Measurements from ENCODE around the gene P2RY11.

The P2RY11 gene, protein sequence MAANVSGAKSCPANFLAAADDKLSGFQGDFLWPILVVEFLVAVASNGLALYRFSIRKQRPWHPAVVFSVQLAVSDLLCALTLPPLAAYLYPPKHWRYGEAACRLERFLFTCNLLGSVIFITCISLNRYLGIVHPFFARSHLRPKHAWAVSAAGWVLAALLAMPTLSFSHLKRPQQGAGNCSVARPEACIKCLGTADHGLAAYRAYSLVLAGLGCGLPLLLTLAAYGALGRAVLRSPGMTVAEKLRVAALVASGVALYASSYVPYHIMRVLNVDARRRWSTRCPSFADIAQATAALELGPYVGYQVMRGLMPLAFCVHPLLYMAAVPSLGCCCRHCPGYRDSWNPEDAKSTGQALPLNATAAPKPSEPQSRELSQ

DNA sequence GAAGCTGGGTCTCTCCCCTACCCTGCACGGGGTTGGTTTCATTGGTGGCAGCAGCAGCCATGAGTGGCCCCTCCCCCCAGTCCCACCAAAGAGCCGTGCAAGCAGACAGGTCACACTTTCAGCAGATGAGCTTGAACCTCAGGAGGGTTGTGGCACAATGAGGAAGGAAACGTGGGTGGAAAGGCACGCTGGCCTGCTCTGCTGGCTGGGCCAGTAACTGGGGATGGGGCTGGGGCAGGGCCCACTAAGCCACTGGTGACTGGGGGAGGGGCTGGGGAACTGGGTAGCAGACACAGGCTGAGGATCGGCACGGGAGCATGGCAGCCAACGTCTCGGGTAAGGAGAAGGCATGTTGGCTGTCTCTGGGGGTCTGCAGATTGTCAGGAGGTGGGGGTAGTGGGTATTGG, at the start of gene P2RY11:
Gene P2RY11 (plus strand): TSS at position 289 of the 407 bp plus-strand sequence. CDS start 29 bp downstream, at position 318.
- FAIRE-seq = no peak
- DNase-seq (ENCODE audit: low spot score) = no peak

DNA sequence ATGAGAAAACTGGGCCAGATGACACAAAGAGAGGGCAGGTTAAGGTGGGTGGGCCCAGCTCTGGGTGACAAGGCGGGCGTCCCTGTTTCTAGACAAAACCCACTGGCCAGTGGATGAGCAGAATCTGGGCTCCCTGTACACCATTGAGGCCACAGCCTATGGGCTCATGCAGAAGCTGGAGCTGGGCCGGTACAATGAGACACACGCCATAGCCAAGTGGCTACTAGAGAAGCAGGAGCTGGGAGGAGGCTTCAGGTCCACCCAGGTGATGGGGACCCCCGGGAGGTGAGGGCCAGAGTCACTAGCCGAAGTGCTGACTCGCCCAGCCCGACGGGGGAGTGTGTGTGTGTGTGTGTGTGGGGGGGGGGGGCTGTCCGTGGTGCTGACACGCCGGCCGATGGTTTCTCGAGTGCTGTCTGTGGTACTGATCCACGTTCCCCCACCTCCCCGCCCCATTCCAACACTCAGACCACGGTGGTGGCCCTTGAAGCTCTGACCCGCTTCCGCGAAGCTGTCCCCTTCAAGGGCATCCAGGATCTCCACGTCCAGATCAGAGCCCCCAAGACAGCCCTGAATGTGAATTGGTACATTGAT, 49.7 kb upstream of the P2RY11 start:
- DNase-seq (ENCODE audit: low spot score) (peak; percentile 55), FAIRE-seq (no peak)

DNA sequence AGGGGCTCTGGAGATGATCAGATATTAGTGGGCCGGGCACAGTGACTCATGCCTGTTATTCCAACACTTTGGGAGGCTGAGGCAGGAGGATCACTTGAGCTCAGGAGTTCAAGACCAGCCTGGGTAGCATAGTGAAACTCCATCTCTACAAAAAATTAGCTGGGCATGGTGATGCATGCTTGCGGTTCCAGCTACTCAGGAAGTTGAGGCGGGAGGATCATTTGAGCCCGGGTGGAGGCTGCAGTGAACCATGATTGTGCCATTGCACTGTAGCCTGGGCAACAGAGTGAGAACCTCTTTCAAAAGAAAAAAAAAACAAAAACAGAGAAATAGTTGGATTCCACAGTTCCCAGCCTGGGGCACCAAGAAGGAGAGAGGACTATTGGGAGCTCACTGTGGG, 43.3 kb upstream of the P2RY11 start:
- FAIRE-seq = no peak
- no peak for DNase-seq (ENCODE audit: low spot score)

DNA sequence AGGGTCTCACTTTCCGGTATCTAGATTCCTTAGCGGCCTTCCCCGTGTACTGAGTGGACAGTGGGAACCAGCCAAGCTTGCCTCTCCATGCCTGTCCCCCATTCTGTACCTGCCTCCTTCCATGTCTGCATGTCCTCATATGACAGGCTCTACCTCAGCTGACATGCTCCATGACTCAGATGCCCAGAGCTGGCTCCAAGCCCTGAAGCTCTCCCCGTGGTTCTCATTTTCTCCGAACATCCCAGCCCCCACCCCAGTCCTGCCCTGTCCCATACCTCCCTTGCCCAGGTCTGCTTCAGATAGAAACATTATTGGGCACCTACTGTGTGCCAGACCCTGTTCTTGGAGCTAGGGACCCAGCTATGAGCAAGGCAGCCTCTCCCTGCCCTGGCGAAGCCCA, 42.4 kb upstream of the P2RY11 start:
- no peak for DNase-seq (ENCODE audit: low spot score)
- no peak for FAIRE-seq

DNA sequence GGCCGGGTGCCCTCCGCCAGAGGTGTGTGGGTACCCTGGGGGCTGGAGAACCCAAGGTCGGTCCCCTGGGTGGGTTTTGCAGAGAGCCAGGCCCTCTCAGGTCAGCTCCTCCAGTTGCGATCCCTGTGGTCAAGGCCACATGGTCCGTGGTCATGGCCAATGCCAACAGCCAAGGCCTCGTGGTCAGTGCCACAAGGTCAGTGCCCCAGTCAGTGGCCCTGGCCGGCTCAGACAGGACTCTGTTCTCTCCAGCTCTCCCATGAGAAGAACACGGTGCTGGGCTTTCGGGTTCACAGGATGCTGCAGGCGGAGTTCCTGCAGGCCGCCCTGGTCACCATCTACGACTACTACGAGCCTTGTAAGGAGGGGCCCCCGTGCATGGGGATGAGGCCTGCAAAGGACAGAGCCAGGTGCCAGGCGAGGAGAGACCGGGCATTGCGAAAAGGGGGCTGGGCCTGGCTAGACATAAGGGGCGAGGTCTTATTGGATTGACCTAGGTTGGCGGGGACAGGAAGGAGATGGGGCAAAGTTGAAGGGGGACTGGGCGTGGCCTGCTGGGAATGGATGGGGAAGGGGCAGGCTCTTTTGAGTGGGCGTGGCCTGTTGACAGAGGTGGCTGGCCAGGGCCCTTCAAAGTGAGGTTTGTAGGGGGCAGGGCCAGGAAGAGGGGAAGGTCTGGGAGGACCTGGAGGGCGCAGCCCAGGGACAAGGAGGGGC, 40.6 kb upstream of the P2RY11 start:
- no peak for FAIRE-seq
- no peak for DNase-seq (ENCODE audit: low spot score)

DNA sequence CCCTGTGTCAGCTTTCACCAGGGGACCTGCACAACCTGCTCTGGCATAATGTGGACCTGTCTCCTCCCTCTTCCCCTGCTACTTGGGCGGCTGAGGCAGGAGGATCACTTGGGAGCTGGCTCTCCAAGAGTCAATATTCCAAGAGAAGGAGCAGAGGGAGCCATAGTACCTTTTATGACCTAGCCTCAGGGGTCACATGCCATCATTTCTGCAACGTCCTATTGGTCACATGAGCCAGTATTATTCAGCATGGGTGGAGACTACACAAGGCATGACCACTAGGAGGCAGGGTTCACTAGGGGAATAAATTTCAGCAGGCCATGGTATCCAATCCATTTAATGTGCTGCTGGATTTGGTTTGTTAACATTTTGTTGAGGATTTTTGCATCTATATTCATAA, 37.3 kb upstream of the P2RY11 start:
- no peak for DNase-seq (ENCODE audit: low spot score)
- no peak for FAIRE-seq

DNA sequence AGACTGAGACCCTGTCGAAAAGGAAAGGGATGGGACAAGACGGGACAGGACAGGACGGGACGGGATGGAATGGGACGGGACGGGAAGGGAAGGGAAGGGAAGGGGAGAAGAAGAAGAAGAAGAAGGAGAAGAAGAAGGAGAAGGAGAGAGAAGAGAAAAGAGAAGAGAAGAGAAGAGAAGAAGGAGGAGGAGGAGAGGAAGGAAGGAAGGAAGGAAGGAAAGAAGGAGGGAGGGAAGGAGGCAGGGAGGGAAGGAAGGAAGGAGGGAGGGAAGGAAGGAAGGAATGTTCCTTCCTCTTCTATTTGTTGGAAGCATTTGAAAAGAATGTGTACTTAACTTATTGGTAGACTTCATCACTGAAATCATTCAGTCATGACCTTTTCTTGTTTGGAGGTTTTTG, 35.0 kb upstream of the P2RY11 start:
- no peak for FAIRE-seq
- DNase-seq (ENCODE audit: low spot score) = no peak

DNA sequence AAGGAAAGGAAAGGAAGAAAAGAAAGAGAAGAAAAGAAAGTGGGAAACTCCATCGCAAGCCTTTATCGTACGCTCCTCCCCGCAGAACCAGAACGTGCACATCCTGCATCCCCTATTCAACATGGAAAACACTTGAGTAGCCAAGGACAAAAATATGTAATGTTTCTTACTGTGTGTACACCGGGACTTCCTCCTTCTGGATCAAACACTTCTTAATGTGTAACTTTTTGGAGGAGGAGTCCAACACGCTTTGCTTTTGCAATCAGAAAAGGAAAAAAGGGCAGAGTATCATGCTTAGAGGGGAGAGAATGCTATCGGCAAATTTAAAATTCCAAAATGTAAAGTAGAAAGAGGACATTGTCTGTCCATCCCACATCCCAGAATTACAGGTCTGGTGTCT, 33.2 kb upstream of the P2RY11 start:
- no peak for FAIRE-seq
- no peak for DNase-seq (ENCODE audit: low spot score)

DNA sequence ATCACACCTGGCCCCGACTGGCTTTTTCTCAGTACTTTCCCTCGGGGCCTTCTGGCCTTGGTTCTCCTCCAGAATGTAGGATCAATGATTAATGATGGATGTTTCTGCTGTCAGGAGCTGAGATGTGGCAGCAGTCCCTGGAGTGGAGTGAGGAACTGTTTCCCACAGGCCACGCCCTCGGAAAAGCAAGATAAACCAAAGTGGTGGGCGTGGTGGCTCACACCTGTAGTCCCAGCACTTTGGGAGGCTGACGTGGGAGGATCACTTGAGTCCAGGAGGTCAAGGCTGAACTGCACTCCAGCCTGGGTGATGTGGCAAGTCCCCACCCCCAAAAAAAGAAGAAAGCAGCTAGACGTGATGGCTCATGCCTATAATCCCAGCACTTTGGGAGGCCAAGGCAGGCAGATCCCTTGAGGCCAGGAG, 32.5 kb upstream of the P2RY11 start:
- DNase-seq (ENCODE audit: low spot score) (no peak), FAIRE-seq (no peak)

DNA sequence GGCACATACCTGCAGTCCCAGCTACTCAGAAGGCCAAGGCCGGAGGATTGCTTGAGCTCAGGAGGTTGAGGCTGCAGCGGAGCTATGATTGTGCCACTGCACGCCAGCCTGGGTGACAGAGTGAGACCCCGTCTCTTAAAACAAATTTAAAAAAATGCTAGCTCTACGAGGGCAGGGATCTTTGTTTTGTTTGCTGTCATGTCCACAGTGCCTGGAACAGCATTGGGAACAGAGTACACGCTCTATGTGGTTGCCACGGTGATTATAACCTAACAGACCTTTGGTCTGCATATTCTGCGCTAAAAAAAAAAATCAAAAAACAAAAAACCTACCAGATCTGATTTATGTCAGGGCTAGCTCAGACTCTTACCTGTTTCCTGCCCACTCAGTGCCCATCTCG, 27.6 kb upstream of the P2RY11 start:
- FAIRE-seq (no peak), DNase-seq (ENCODE audit: low spot score) (no peak)

DNA sequence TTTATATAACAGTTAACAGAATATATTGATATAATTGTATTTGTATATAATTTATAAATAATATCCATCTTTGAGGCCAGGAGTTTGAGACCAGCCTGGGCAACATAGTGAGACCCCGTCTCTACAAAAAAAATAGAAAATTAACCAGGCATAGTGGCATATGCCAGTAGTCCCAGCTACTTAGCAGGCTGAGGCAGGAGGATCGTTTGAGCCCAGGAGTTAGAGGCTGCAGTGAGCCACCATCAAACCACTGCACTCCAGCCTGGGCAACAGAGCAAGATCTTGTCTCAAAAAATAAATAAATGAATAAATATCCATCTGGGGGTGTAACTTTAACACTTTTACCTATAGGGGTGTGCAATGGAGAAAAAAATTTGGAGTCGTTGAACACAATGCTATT, 26.7 kb upstream of the P2RY11 start:
- FAIRE-seq = no peak

DNA sequence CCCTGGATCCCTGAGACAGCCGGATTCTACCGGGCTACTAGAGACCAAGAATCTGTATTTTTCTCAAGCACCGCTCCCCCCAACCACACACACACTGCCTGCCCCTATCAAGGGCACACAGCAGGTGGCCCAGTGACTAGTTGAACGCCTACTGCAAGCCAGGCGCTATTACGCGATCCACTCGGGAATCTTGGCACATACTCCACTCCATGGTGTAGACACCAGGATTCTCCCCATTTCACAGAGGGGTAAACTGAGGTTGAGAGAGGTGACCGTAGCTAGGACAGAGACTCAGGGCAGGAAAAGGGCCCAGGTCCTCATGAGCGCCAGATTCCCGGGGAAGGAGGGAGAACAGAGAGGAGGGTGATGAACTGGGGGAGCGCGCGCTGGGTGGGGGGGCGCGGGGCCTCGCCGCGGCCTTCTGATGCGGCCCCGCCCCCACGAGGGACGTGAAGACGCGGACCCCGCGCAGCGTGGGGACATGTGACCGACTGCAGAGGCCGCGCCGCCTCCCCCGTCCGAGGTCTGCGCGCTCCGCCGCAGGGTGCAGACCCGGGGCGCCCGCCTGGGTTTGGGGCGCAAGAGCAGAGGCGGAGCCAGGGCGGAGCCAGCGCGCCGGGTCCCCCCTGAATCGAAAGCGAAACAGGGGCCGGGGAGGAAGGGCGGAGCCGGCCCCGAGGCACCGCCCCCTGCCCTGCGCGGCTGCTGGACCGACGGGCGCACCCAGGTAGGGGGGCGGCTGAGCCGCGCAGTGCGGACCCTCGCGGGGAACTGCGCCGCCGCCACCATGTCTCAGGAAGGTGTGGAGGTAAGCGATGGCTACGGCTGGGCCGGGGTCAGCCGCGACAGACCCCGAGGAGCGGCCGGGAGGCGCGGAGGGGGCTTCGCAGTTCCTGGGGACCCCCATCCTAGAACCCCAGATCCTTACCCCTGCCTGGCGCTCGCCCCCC, 25.6 kb upstream of the P2RY11 start, which contains the start of gene SHFL:
Gene SHFL (plus strand): TSS at position 677 of the 950 bp plus-strand sequence. CDS start 111 bp downstream, at position 788.
- FAIRE-seq (no peak), DNase-seq (ENCODE audit: low spot score) (peak; percentile 67)

More for the DNA sequence above, 26.7 kb upstream of the P2RY11 start:
- DNase-seq (ENCODE audit: low spot score) = no peak

DNA sequence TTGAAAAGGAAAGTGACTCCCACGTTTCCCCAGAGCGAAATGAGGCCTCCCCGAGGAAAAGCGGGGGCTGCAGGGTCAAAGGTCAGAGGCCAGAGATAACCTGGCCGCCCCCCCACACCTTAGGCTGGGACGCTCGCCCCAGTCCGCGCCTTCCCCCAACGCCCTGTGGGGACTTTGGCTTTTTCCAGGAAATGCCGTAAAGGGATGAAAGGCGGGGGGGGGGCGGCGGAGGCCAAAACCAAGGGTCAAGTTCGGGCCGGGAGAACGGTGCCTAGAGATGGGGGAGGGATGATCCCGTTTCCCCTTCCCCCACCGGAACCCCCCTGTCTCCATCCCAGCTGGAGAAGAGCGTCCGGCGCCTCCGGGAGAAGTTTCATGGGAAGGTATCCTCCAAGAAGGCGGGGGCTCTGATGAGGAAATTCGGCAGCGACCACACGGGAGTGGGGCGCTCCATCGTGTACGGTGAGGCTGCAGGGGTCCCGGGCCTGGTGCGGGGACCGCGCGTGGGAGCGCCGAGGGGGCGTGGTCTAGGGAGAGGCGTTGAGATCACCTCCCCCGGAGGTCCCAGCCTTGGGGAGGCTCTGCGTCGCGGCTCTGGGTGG, 24.8 kb upstream of the P2RY11 start:
- no peak for FAIRE-seq
- no peak for DNase-seq (ENCODE audit: low spot score)

DNA sequence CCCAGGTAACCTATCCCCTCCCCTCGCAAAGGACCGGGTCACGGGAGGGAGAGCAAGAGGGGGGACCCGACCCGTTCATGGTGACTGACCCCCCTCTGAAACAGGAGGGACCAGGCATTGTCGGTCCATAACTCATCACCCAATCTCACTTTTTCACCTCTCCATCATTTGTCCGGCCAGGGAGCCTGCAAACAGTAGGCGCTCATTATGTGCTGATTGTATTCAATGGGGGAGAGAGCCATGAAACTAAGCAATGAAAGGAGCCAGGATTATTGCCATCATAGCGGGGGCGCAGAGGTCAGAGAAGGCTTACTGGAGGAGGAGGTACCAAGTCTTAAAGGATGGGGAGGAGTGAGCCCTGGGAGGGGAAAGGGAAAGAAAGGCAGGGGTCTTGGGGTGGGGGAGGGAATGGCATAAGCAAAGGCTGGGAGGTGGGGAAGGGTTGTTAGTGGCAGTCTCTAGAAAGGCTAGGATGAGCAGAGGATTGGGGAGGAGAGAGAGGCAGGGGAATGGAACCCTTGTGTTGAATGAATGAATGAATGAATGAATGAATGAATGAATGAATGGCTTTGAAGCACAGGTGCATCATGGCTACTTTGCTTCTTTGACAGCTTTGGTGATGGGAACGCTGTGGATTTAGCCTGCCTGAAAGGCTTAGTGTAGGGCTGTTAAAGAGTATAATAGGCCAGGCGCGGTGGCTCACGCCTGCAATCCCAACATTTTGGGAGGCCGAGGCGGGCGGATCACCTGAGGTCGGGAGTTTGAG, 24.0 kb upstream of the P2RY11 start:
- DNase-seq (ENCODE audit: low spot score) (no peak), FAIRE-seq (no peak)

DNA sequence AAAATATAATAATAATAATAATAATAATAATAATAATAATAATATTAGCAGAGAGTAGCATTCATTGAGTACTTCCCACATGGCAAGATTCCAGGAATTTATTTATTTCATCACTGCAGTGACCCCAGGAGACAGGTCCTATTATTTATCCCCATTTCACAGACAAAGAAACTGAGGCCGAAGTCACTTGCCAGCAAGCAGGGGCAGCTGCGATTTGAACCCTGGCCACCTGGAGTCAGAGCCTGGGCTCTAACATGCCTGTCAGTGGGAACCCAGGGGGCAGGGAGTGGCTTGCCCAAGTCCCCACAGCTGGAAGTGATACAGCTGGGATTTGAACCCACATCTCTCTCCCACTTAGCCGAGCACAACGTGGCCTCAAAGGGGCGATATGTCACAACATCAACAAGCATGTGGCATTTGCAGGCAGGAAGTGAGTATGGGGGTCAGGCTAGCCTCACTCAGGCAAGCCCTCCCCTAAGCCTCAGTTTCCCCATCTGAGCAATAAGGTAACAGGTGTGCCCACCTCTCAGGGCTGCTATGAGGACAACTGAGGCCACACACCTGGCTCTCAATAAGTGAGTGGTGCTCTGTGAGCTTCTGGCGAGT, 22.4 kb upstream of the P2RY11 start:
- DNase-seq (ENCODE audit: low spot score) = no peak
- FAIRE-seq = no peak

DNA sequence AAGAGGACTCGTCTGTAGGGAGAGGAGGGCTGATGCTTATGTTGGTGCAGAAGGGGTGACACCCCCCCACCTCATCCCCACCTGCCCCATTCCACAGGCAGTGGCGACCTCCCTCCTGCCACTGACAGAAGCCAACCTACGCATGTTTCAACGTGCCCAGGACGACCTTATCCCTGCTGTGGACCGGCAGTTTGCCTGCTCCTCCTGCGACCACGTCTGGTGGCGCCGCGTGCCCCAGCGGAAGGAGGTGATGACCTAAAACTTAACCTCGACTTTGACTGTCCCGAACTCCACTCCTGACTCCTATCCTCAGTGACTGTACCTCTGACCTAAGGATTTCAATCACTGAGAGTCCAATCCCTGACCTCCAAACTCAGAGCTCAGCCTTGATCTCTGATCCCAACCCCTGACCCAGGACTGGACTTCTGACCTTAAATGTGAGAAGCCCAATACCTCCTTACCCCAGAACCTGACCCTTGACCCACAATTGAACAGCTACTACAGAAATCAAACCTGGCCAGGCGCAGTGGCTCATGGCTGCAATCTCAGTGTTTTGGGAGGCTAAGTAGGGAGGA, 21.6 kb upstream of the P2RY11 start:
- no peak for DNase-seq (ENCODE audit: low spot score)
- no peak for FAIRE-seq

DNA sequence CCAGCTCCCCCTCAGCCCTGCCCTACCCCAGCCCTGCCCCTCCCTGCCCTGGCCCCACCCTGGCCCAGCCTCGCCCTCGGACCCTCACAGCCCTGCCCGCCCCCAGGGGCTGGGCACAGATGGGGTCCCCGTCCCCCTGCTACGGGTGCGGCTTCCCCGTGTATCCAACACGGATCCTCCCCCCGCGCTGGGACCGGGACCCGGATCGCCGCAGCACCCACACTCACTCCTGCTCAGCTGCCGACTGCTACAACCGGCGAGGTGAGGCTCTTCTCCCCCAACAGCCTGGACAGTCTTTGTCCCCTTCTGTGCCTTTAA, 20.2 kb upstream of the P2RY11 start:
- FAIRE-seq (no peak), DNase-seq (ENCODE audit: low spot score) (no peak)

DNA sequence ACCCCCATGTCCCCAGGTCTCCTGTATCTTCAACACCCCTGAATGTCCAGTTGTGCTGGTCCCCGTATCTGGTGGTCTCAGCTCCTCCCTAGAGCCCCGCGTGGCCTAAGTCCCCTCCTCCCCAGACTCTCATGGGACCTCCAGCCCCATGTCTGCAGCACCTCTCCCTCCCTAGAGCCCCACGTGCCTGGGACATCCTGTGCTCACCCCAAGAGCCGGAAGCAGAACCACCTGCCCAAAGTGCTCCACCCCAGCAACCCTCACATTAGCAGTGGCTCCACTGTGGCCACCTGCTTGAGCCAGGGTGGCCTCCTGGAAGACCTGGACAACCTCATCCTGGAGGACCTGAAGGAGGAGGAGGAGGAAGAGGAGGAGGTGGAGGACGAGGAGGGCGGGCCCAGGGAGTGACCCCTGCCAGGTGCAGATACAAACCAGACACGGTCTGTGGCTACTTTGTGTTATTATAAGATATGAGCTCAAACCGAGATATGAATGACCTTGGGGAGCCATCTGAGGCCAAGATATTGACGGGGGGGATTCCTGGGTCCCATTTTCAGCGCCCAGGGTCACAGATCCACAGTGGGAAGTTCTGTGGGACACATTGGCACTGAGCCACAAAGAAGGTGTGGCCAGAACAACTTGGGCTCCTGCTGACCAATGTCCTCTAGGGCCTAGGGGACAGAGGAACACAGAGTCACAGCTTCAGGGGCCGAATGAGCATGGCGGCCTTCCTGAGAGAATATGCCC, 19.4 kb upstream of the P2RY11 start:
- DNase-seq (ENCODE audit: low spot score) (no peak), FAIRE-seq (no peak)

All from urothelium cell line (cell line).